Ishikawa (cell line): ENCODE results near the gene CTAG1B.
"Not testable (repeated sequence)": the region's sequence is repeated elsewhere in the genome, so short reads cannot be mapped to it uniquely, and the experiment has no call there.

Experiments used
- CREB1 ChIP-seq: IDR thresholded peaks from 2 replicates; pipeline ENCODE4 v1.6.1; 2012; ENCODE audit warnings: low read depth
- EGR1 ChIP-seq: IDR thresholded peaks from 2 replicates; pipeline ENCODE4 v1.6.1; 2012
- EP300 ChIP-seq: IDR thresholded peaks from 2 replicates; pipeline ENCODE4 v1.6.1; 2012; ENCODE audit warnings: borderline replicate concordance
- NFIC ChIP-seq: IDR thresholded peaks from 2 replicates; pipeline ENCODE4 v1.6.1; 2012
- RAD21 ChIP-seq: IDR thresholded peaks from 2 replicates; pipeline ENCODE4 v1.6.1; 2012; ENCODE audit warnings: low read depth
- TAF1 ChIP-seq: IDR thresholded peaks from 2 replicates; pipeline ENCODE4 v1.6.1; 2012; ENCODE audit warnings: low read depth, mild to moderate bottlenecking
- TCF12 ChIP-seq: IDR thresholded peaks from 2 replicates; pipeline ENCODE4 v1.6.1; 2012; ENCODE audit warnings: low read depth
- TEAD4 ChIP-seq: IDR thresholded peaks from 2 replicates; pipeline ENCODE4 v1.6.1; 2012
- YY1 ChIP-seq: IDR thresholded peaks from 2 replicates; pipeline ENCODE4 v1.6.1; 2012; ENCODE audit warnings: low read depth
- ZBTB7A ChIP-seq: IDR thresholded peaks from 2 replicates; pipeline ENCODE4 v1.6.1; 2012; ENCODE audit warnings: low read depth
- TF ChIP-seq, protein P1 (sequence below): IDR thresholded peaks from 2 replicates; pipeline ENCODE4 v1.6.1; 2012
- TF ChIP-seq, protein P2 (sequence below): IDR thresholded peaks from 2 replicates; pipeline ENCODE4 v1.6.1; 2012
- TF ChIP-seq, protein P3 (sequence below): IDR thresholded peaks from 2 replicates; pipeline ENCODE4 v1.6.1; 2012; ENCODE audit warnings: low read depth, mild to moderate bottlenecking

DNA sequence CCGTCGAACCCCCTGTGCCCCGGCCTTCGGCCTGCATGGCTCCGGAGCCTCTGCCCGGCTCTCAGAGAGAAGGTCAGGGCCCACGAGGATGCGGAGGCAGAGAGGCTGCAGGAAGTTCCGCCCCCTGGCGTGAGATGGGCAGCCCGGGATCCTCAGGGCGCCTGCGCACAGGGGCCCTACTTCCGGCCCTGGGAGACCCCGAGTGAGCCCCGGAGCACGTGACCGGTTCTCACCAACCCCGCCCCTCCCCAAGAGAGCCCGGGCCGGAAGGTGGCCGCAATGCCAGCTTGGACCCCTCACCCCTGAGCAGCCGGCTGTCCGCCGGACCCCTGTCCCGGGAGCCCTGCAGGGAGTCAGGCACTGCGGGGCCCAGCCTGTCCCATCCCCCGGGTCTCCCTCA is at the start of gene CTAG1B:
- TF ChIP-seq, protein P1, sequence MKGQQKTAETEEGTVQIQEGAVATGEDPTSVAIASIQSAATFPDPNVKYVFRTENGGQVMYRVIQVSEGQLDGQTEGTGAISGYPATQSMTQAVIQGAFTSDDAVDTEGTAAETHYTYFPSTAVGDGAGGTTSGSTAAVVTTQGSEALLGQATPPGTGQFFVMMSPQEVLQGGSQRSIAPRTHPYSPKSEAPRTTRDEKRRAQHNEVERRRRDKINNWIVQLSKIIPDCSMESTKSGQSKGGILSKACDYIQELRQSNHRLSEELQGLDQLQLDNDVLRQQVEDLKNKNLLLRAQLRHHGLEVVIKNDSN, result not testable (repeated sequence)
- not testable (repeated sequence) for TF ChIP-seq RAD21, YY1, TAF1, ZBTB7A, EP300, NFIC, CREB1, EGR1, TCF12, TEAD4
- TF ChIP-seq, protein P2, sequence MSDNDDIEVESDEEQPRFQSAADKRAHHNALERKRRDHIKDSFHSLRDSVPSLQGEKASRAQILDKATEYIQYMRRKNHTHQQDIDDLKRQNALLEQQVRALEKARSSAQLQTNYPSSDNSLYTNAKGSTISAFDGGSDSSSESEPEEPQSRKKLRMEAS, result not testable (repeated sequence)
- TF ChIP-seq, protein P3, sequence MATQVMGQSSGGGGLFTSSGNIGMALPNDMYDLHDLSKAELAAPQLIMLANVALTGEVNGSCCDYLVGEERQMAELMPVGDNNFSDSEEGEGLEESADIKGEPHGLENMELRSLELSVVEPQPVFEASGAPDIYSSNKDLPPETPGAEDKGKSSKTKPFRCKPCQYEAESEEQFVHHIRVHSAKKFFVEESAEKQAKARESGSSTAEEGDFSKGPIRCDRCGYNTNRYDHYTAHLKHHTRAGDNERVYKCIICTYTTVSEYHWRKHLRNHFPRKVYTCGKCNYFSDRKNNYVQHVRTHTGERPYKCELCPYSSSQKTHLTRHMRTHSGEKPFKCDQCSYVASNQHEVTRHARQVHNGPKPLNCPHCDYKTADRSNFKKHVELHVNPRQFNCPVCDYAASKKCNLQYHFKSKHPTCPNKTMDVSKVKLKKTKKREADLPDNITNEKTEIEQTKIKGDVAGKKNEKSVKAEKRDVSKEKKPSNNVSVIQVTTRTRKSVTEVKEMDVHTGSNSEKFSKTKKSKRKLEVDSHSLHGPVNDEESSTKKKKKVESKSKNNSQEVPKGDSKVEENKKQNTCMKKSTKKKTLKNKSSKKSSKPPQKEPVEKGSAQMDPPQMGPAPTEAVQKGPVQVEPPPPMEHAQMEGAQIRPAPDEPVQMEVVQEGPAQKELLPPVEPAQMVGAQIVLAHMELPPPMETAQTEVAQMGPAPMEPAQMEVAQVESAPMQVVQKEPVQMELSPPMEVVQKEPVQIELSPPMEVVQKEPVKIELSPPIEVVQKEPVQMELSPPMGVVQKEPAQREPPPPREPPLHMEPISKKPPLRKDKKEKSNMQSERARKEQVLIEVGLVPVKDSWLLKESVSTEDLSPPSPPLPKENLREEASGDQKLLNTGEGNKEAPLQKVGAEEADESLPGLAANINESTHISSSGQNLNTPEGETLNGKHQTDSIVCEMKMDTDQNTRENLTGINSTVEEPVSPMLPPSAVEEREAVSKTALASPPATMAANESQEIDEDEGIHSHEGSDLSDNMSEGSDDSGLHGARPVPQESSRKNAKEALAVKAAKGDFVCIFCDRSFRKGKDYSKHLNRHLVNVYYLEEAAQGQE, result not testable (repeated sequence)
